Mesodermal cell (in vitro differentiated cells): ENCODE data around the gene POTEG.
"Not testable (repeated sequence)": the region's sequence is repeated elsewhere in the genome, so short reads cannot be mapped to it uniquely, and the experiment has no call there.

ENCODE experiments used
- H3K27ac ChIP-seq: 2 replicates; pipeline ENCODE4 v1.7.0; 2013; ENCODE audit warnings: mild to moderate bottlenecking, low read depth, low read length, moderate library complexity; ENCODE audit not compliant: severe bottlenecking
- H3K36me3 ChIP-seq: 2 replicates; pipeline ENCODE4 v1.7.1; 2013; ENCODE audit warnings: mild to moderate bottlenecking, low read length, moderate library complexity; ENCODE audit not compliant: control insufficient read depth, insufficient read depth
- H3K4me1 ChIP-seq: one replicate; pipeline ENCODE4 v1.7.1; 2013; ENCODE audit warnings: mild to moderate bottlenecking, low read length; ENCODE audit not compliant: insufficient read depth, control insufficient read depth, poor library complexity, severe bottlenecking
- H3K4me3 ChIP-seq: 2 replicates; pipeline ENCODE4 v1.7.0; 2013; ENCODE audit warnings: low read length, control low read depth, mild to moderate bottlenecking; ENCODE audit not compliant: insufficient read depth, poor library complexity, severe bottlenecking; ENCODE audit errors: extremely low read depth
- H3K9me3 ChIP-seq: 2 replicates; pipeline ENCODE4 v1.7.1; 2013; ENCODE audit warnings: mild to moderate bottlenecking, low read length, moderate library complexity; ENCODE audit not compliant: control insufficient read depth
- WGBS, 2 experiments: methylation state at CpG; one replicate each; pipeline ENCODE4 v1.1.5; 2013; ENCODE audit warnings: missing lambda C conversion rate in 2 of 2; ENCODE audit not compliant: insufficient coverage in 2 of 2; 5-methylcytosine and 5-hydroxymethylcytosine counted together

The POTEG gene

GRCh38 chr14:19433765-19434164, 376 bp downstream of the POTEG start:
- H3K4me1 ChIP-seq, H3K27ac ChIP-seq, H3K36me3 ChIP-seq, H3K9me3 ChIP-seq, H3K4me3 ChIP-seq: not testable (repeated sequence)
- WGBS, 2 experiments: no CpG with 5 or more reads among the region's 16 CpGs

- not testable (repeated sequence) for H3K9me3 ChIP-seq, H3K4me3 ChIP-seq, H3K4me1 ChIP-seq, H3K36me3 ChIP-seq, H3K27ac ChIP-seq
- WGBS, 2 experiments: 67 to 83% methylated on average over 6 of the region's 13 CpGs
Observed at GRCh38 chr14:19408519-19408918, 25.6 kb downstream of the POTEG start.

- not testable (repeated sequence) for H3K4me3 ChIP-seq, H3K9me3 ChIP-seq, H3K36me3 ChIP-seq, H3K4me1 ChIP-seq, H3K27ac ChIP-seq
- WGBS, 2 experiments: 59 to 75% methylated on average over 4 to 5 of the region's 18 CpGs
Observed at GRCh38 chr14:19402097-19402496, 32.0 kb downstream of the POTEG start.

- not testable (repeated sequence) for H3K9me3 ChIP-seq, H3K4me3 ChIP-seq, H3K4me1 ChIP-seq, H3K36me3 ChIP-seq, H3K27ac ChIP-seq
- WGBS, 2 experiments: no CpG with 5 or more reads among the region's 12 CpGs
Observed at GRCh38 chr14:19394727-19395126, 39.4 kb downstream of the POTEG start.

- not testable (repeated sequence) for H3K4me3 ChIP-seq, H3K27ac ChIP-seq, H3K9me3 ChIP-seq, H3K4me1 ChIP-seq, H3K36me3 ChIP-seq
- 77 to 90% methylated on average over 3 to 4 of the region's 10 CpGs for WGBS, 2 experiments
Observed at GRCh38 chr14:19390230-19390629, 43.9 kb downstream of the POTEG start.

GRCh38 chr14:19388741-19389140, 45.4 kb downstream of the POTEG start:
- not testable (repeated sequence) for H3K27ac ChIP-seq, H3K9me3 ChIP-seq, H3K4me3 ChIP-seq, H3K36me3 ChIP-seq, H3K4me1 ChIP-seq
- WGBS, 2 experiments: 75 to 90% methylated on average over 2 of the region's 4 CpGs

- WGBS, 2 experiments: 85 to 90% methylated on average over 4 to 6 of the region's 9 CpGs
- H3K27ac ChIP-seq, H3K4me3 ChIP-seq, H3K36me3 ChIP-seq, H3K9me3 ChIP-seq, H3K4me1 ChIP-seq: not testable (repeated sequence)
Observed at GRCh38 chr14:19386996-19387395, 47.1 kb downstream of the POTEG start.

GRCh38 chr14:19386309-19386708, 47.8 kb downstream of the POTEG start:
- not testable (repeated sequence) for H3K36me3 ChIP-seq, H3K9me3 ChIP-seq, H3K4me3 ChIP-seq, H3K27ac ChIP-seq, H3K4me1 ChIP-seq
- WGBS, 2 experiments: no CpG with 5 or more reads among the region's 7 CpGs

- not testable (repeated sequence) for H3K4me3 ChIP-seq, H3K4me1 ChIP-seq, H3K9me3 ChIP-seq, H3K36me3 ChIP-seq, H3K27ac ChIP-seq
- WGBS, 2 experiments: no CpG with 5 or more reads among the region's 6 CpGs
Observed at GRCh38 chr14:19384088-19384781, 49.9 kb downstream of the POTEG start.

- H3K4me1 ChIP-seq, H3K27ac ChIP-seq, H3K36me3 ChIP-seq, H3K9me3 ChIP-seq, H3K4me3 ChIP-seq: not testable (repeated sequence)
- WGBS, 2 experiments: no CpG with 5 or more reads among the region's 6 CpGs
Observed at GRCh38 chr14:19383008-19383584, 51.0 kb downstream of the POTEG start.

- 43% methylated on average over 1 of the region's 1 CpG; no CpG with 5 or more reads in 1 of the 2 experiments for WGBS, 2 experiments
- H3K36me3 ChIP-seq: not testable (repeated sequence)
Observed at GRCh38 chr14:19380137-19380536, 54.0 kb downstream of the POTEG start.

More at GRCh38 chr14:19380137-19380536, 54.0 kb downstream of the POTEG start:
- not testable (repeated sequence) for H3K9me3 ChIP-seq, H3K4me1 ChIP-seq, H3K27ac ChIP-seq, H3K4me3 ChIP-seq
